Measurements from ENCODE around the gene TEX22. TPM values are rescaled to one million over a fixed set of nuclear protein-coding genes. Genes with fewer than 3 reads are reported as not detected.
A peak's percentile ranks its signal among the peaks of the same experiment; 100 is the strongest.

The TEX22 gene
- total and polyA plus RNA-seq, 11 donors: 0.06 to 1.8 (median 0.60) TPM; not detected in 3

DNA sequence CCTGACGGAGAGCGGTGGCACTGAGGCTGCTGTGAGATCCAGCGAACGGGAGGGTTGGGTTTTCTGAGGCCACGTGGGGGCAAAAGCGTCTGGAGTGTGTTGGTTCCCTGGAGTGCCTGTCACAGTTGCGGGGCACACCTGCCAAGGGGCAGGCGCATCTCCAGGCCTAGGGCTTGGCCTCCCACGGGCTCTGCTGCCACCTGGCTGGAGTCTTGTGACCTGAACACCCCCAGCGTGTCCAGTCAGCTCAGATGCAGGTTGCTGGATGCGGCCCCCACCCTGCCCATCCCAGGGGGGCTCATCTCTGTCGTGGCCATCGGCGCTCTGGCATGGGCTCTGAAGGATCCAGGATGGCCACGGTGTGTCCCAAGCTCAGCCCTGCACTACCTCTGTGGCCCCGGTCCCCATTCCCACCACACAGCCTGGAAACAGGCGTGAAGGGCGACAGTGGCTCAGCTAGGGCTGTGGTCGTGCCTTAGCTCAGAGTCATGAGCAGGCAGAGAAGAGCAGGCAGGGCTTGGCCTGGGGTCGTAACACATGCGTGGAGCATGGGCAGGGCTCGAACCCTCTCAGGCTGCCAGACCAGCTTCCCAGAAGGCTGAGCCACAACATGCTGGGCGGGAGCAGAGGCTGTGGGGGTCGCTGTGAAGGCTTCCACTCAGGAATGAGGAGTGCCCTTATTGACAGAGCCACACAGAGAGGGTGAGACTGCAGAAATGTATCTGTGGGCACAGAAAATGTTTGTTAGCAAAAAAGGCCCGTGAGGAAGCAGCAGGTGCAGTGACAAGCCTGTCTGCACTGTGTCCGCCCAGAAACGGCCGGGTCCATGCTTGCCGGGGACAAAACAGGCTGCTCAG is 52.8 kb downstream of the TEX22 start:
- no peaks in the 10 kb centered on the region for H3K27me3 ChIP-seq
- peak in 2 of 5 donors; percentile 26 to 56 for DNase-seq
- 88 to 91% (median 91%) methylated on average over 24 to 29 of the region's 29 CpGs for WGBS, 4 donors
- H3K4me1 ChIP-seq: peaks cover 0 to 28% (median 14%) of the 10 kb centered on the region in 12 donors
- H3K4me3 ChIP-seq: no peak overlapping the region
- H3K36me3 ChIP-seq: peaks cover 0 to 64% (median 54%) of the 10 kb centered on the region in 9 donors
- no peak for ATAC-seq
- no peaks in the 10 kb centered on the region for H3K9me3 ChIP-seq
- TF ChIP-seq POLR2A (IDR thresholded peaks at IDR 0.05): no peak
- TF ChIP-seq, protein P1, sequence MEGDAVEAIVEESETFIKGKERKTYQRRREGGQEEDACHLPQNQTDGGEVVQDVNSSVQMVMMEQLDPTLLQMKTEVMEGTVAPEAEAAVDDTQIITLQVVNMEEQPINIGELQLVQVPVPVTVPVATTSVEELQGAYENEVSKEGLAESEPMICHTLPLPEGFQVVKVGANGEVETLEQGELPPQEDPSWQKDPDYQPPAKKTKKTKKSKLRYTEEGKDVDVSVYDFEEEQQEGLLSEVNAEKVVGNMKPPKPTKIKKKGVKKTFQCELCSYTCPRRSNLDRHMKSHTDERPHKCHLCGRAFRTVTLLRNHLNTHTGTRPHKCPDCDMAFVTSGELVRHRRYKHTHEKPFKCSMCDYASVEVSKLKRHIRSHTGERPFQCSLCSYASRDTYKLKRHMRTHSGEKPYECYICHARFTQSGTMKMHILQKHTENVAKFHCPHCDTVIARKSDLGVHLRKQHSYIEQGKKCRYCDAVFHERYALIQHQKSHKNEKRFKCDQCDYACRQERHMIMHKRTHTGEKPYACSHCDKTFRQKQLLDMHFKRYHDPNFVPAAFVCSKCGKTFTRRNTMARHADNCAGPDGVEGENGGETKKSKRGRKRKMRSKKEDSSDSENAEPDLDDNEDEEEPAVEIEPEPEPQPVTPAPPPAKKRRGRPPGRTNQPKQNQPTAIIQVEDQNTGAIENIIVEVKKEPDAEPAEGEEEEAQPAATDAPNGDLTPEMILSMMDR (IDR thresholded peaks at IDR 0.05): no peak
- intact Hi-C loops (cut with DNase I): loop anchor here in 2 of 10 donors (1.0 to 5.0 kb wide), 2 partner anchors 34 to 79 kb away; no protein-coding TSS in a partner anchor
- no peak overlapping the region for H3K27ac ChIP-seq

DNA sequence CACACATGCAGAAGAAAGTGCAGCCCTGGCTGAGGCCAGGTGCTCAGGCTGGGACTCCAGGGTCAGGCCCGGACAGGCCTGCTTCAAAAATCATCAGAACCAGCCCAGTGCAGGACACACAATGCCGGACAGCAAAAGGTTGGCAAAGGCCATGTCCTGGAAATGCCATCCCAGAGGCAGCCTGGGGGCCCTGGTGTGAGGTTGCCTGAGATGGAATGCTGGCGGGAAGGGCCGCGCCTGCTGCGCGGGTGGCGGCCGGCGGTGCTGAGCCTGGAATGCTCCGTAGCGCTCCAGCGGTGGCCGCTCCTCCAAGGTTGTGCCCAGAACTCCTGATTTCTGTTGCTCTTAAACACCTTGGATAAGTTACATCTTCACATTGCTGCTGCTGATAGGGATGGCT is 54.6 kb downstream of the TEX22 start:
- TF ChIP-seq, protein P1 (IDR thresholded peaks at IDR 0.05): no peak
- TF ChIP-seq POLR2A (IDR thresholded peaks at IDR 0.05): no peak
- 84 to 92% (median 90%) methylated on average over 9 to 14 of the region's 14 CpGs for WGBS, 4 donors
- Histone ChIP-seq H3K4me1 (peaks cover 0 to 25% (median 13%) of the 10 kb centered on the region in 12 donors), H3K36me3 (peaks cover 0 to 81% (median 71%) of the 10 kb centered on the region in 9 donors), H3K27me3 (no peaks in the 10 kb centered on the region), H3K4me3 (no peak overlapping the region), H3K9me3 (no peaks in the 10 kb centered on the region), H3K27ac (no peak overlapping the region)
- no peak for ATAC-seq
- intact Hi-C loops (cut with DNase I): loop anchor here in 1 of 10 donors (5.0 kb wide), 1 partner anchor 81 kb away; no protein-coding TSS in a partner anchor
- peak in 3 of 5 donors; percentile 7 to 27 (median 16) for DNase-seq

DNA sequence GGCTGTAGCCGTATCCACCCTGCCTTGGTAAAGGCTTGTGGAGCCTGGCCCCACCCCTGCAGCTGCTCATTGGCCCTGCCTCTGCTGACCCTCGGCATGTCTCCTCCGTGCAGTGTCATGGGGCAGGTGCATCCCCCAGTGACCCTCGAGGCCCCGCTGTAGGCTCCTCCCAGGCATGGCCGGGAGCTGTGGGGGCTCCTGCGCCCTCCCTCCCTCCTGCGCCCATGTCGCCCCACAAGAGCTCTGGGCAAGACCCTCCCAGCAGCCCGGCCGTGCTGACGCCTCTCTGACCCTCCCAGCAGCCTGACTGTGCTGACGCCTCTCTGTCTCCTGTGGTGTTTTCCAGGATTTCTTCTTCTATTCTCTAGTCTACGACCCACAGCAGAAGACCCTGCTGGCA is 55.5 kb downstream of the TEX22 start:
- peak in 2 of 5 donors; percentile 2 to 37 for DNase-seq
- Histone ChIP-seq H3K9me3 (no peaks in the 10 kb centered on the region), H3K27me3 (no peaks in the 10 kb centered on the region), H3K36me3 (peaks cover 0 to 87% (median 71%) of the 10 kb centered on the region in 9 donors), H3K4me3 (no peak overlapping the region), H3K4me1 (peaks cover 0 to 16% (median 6%) of the 10 kb centered on the region in 12 donors), H3K27ac (no peak overlapping the region)
- TF ChIP-seq, protein P1 (IDR thresholded peaks at IDR 0.05): no peak
- no peak for TF ChIP-seq POLR2A (IDR thresholded peaks at IDR 0.05)
- 90 to 93% (median 91%) methylated on average over 10 to 14 of the region's 14 CpGs for WGBS, 4 donors
- no peak for ATAC-seq
- intact Hi-C loops (cut with DNase I): loop anchor here in 1 of 10 donors (5.0 kb wide), 1 partner anchor 82 kb away; no protein-coding TSS in a partner anchor

DNA sequence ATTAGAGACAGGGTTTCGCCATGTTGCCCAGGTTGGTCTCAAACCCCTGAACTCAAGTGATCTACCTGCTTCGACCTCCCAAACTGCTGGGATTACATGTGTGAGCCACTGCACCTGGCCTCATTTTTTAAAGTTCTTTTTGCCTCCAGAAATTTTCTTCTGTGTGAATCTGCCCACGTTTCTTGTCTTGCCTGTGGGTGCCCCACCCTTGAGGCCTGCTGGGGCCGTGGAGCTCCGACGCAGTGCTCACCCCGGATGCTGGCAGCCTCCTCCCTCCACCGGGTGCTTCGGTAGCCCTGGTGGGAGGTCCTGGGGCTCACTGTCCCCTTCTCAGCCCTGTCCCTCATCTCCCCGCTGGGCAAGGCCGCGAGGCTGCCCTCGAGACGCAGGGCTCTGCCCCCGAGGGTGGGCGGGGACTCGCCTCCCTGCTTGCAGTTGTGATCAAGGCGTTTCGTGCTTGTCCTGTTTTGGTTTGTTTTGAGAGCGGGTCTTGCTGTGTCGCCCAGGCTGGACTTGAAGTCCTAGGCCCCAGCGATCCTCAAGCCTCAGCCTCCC is 56.8 kb downstream of the TEX22 start:
- no peak overlapping the region for H3K27ac ChIP-seq
- 89 to 93% (median 91%) methylated on average over 14 to 22 of the region's 22 CpGs for WGBS, 4 donors
- no peak for ATAC-seq
- H3K36me3 ChIP-seq: peaks cover 0 to 79% (median 69%) of the 10 kb centered on the region in 9 donors
- H3K9me3 ChIP-seq: no peaks in the 10 kb centered on the region
- intact Hi-C loops (cut with DNase I): no loop called here
- H3K4me1 ChIP-seq: peaks cover 0 to 5% (median 0%) of the 10 kb centered on the region in 12 donors
- H3K4me3 ChIP-seq: no peak overlapping the region
- H3K27me3 ChIP-seq: no peaks in the 10 kb centered on the region
- TF ChIP-seq POLR2A (IDR thresholded peaks at IDR 0.05): no peak
- TF ChIP-seq, protein P1 (IDR thresholded peaks at IDR 0.05): no peak
- peak in 2 of 5 donors; percentile 16 to 47 for DNase-seq
